ES-I3 (cell line): ENCODE results near the gene GPR21.

Experiments used
- H3K36me3 ChIP-seq: 2 replicates; pipeline ENCODE4 v1.6.1; 2013; ENCODE audit warnings: mild to moderate bottlenecking, low read length, control low read depth, moderate library complexity; ENCODE audit not compliant: insufficient read depth
- H3K4me1 ChIP-seq: 2 replicates; pipeline ENCODE4 v1.6.1; 2013; ENCODE audit warnings: mild to moderate bottlenecking, control low read depth, low read length; ENCODE audit not compliant: insufficient read depth
- H3K9ac ChIP-seq: 2 replicates; pipeline ENCODE4 v1.6.1; 2013; ENCODE audit warnings: low read depth, mild to moderate bottlenecking, low read length, moderate library complexity
- H3K9me3 ChIP-seq: 2 replicates; pipeline ENCODE4 v1.6.1; 2013; ENCODE audit warnings: mild to moderate bottlenecking, low read length, moderate library complexity; ENCODE audit not compliant: control insufficient read depth, insufficient read depth

Gene GPR21

GRCh38 chr9:123063896-123064295 is 30.4 kb downstream of the GPR21 start:
- peaks cover 9% of the 10 kb centered on the region; the same call in 1 of the 2 replicates for H3K36me3 ChIP-seq
- H3K4me1 ChIP-seq = no peaks in the 10 kb centered on the region
- H3K9ac ChIP-seq = no peak overlapping the region
- H3K9me3 ChIP-seq = no peaks in the 10 kb centered on the region

- no peak overlapping the region for H3K9ac ChIP-seq
- no peaks in the 10 kb centered on the region for H3K9me3 ChIP-seq
- no peaks in the 10 kb centered on the region for H3K4me1 ChIP-seq
- peaks cover 9% of the 10 kb centered on the region; the same call in 1 of the 2 replicates for H3K36me3 ChIP-seq
These were observed 31.2 kb downstream of the GPR21 start for GRCh38 chr9:123064716-123065115.

DNA sequence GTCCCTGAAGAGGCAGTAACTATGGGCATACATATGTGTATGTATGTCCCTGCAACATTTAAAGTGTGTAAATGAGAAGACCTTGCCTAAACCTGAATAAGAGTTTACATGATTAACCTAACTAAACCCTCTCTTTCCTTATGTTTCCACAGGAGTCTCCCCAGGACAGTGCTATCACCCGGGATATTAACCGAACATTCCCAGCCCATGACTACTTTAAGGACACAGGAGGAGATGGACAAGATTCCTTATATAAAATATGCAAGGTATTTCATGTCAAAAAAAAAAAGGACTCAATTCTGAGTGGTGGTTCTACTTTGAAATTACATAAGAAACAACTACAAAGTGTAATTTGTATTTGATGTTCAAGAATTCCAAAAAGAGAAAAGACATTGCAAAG is 31.7 kb downstream of the GPR21 start:
- Histone ChIP-seq H3K9ac (no peak overlapping the region), H3K36me3 (peaks cover 9% of the 10 kb centered on the region; the same call in 1 of the 2 replicates), H3K4me1 (no peaks in the 10 kb centered on the region), H3K9me3 (no peaks in the 10 kb centered on the region)

DNA sequence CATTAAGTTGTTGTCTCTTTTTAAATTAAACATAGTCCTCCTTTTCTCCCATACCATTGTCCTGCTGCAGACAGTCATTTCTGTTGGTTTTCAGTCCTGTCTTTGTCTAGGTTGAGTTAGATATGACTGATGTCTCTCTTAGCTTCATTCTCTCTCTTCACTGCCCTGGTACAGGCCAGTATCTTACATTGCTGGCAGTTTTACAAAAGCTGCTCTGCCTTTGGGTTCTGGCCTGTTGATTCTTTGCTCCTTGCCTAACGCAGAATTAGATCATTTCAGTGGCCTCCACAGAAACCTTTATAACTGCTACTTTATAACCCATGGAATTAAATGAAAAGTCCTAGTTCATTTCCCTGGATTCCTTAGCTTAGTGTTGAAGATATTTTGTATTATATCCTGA is 33.7 kb downstream of the GPR21 start:
- H3K36me3 ChIP-seq = peaks cover 9% of the 10 kb centered on the region; the same call in 1 of the 2 replicates
- H3K9ac ChIP-seq = no peak overlapping the region
- peaks cover 10% of the 10 kb centered on the region; the same call in 1 of the 2 replicates for H3K4me1 ChIP-seq
- no peaks in the 10 kb centered on the region for H3K9me3 ChIP-seq

- peaks cover 9% of the 10 kb centered on the region; the same call in 1 of the 2 replicates for H3K36me3 ChIP-seq
- H3K9me3 ChIP-seq = no peaks in the 10 kb centered on the region
- H3K4me1 ChIP-seq = peaks cover 25% of the 10 kb centered on the region
- no peak overlapping the region for H3K9ac ChIP-seq
These were observed 35.6 kb downstream of the GPR21 start for GRCh38 chr9:123069010-123069481.

DNA sequence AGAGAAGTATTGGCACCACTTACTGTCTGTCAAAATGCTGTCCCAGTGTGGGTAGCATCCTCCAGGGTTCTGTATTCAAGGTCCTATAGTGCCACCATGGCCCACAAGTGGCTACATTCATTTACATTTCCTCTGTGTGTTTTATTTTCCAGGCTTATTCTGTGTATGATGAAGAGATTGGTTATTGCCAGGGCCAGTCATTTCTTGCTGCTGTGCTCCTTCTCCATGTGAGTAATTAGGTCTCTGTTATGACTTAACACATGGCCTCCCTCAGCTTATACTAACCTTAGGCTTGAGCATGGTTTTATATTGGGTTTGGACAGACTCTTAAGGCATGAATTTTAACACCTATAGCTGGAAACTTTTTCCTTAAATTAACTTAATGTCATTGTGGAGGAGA is 36.7 kb downstream of the GPR21 start:
- Histone ChIP-seq H3K4me1 (peaks cover 33% of the 10 kb centered on the region), H3K9me3 (no peaks in the 10 kb centered on the region), H3K36me3 (peaks cover 12% of the 10 kb centered on the region; the same call in 1 of the 2 replicates), H3K9ac (no peak overlapping the region)

GRCh38 chr9:123072407-123072995 is 39.0 kb downstream of the GPR21 start:
- H3K36me3 ChIP-seq = peaks cover 8% of the 10 kb centered on the region
- peaks cover 37% of the 10 kb centered on the region for H3K4me1 ChIP-seq
- H3K9ac ChIP-seq = no peak overlapping the region
- no peaks in the 10 kb centered on the region for H3K9me3 ChIP-seq

DNA sequence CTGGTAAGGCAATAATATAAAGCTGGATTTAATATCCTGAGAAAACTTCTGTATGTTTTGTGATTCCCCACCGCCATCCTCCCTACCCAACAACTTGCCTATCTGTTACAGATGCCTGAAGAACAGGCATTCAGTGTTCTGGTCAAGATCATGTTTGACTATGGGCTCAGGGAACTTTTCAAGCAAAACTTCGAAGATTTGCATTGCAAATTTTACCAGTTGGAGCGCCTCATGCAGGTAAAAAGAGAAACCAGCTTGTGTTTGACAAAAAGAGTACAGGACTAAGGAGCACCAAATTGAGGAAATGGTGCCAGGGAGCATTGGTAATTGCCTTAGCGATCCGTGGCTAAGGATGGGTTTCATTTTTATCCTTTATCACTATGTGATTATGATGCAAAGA is 40.0 kb downstream of the GPR21 start:
- Histone ChIP-seq H3K9me3 (no peaks in the 10 kb centered on the region), H3K9ac (no peak overlapping the region), H3K4me1 (peaks cover 37% of the 10 kb centered on the region), H3K36me3 (peaks cover 8% of the 10 kb centered on the region)

- Histone ChIP-seq H3K4me1 (peaks cover 37% of the 10 kb centered on the region), H3K36me3 (peaks cover 8% of the 10 kb centered on the region), H3K9ac (no peak overlapping the region), H3K9me3 (no peaks in the 10 kb centered on the region)
These were observed 40.5 kb downstream of the GPR21 start for GRCh38 chr9:123073991-123074422.

DNA sequence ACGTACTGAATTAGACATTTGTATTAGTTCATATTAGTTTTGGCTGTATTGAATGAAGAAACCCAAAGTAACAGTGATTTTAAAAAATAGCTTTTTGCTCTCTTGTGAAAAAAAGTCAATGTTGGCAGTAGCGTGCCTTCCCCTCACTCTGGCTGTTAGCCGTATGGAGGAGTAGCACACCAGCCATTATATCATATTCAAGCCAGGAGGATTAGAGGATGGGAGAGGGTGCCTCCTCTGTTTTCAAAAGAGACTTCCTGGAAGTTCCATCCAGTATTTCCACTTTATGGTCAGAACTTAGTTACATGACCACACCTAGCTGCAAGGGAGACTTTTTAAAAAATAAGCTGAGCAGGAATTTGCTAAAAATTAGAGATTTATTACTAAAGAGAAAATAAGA is 41.2 kb downstream of the GPR21 start:
- no peak overlapping the region for H3K9ac ChIP-seq
- no peaks in the 10 kb centered on the region for H3K9me3 ChIP-seq
- H3K4me1 ChIP-seq = peaks cover 37% of the 10 kb centered on the region
- peaks cover 8% of the 10 kb centered on the region for H3K36me3 ChIP-seq

DNA sequence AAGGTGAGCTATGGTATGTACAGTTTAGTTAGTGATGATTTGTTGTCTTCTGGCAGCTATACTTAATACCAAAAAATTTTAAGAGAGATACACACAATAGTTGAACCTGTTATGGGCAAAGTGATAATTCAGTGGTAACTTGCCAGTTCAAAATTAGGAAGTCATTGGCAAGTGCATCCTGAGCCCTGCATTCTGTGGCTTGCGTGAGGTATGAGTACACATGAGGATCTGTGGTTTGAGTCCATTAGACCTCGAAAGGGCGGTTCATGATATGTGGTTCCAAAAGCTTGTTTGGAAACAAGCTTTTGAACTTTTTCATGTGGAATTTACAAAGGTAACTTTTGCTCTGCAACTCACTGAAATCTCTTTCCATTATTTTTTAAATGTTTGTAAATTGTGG is 47.0 kb downstream of the GPR21 start:
- H3K4me1 ChIP-seq = peaks cover 5% of the 10 kb centered on the region; the same call in 1 of the 2 replicates
- H3K9ac ChIP-seq = no peak overlapping the region
- H3K36me3 ChIP-seq = peaks cover 8% of the 10 kb centered on the region
- H3K9me3 ChIP-seq = no peaks in the 10 kb centered on the region

- Histone ChIP-seq H3K4me1 (no peaks in the 10 kb centered on the region), H3K36me3 (0 out of 2 replicates have a peak, but pooled peaks cover 3% of the 10 kb centered on the region)
These were observed 48.4 kb downstream of the GPR21 start for GRCh38 chr9:123081824-123082223.

DNA sequence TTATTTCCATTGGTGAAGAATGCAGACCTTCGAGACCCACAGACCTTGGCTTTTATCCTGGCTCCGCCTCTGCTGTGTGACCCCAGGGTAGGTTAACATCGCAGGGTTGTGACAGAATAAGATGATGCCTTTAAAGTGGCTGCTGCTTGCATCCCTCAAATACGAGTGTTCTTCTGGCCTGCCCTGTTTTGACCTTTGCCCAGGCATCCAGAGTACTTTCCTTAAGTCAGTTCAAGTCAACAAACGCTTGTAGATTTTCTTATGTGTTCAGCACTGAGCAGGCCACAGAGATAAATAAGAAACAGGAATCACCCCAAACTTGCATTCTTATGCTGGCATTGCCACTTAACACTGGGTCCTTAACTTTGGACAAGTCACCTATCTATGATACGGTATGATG is 50.2 kb downstream of the GPR21 start:
- no peak overlapping the region for H3K9ac ChIP-seq
- no peaks in the 10 kb centered on the region for H3K4me1 ChIP-seq
- H3K9me3 ChIP-seq = no peaks in the 10 kb centered on the region
- H3K36me3 ChIP-seq = 0 out of 2 replicates have a peak, but pooled peaks cover 3% of the 10 kb centered on the region

More at GRCh38 chr9:123081824-123082223, 48.4 kb downstream of the GPR21 start:
- no peaks in the 10 kb centered on the region for H3K9me3 ChIP-seq
- H3K9ac ChIP-seq = no peak overlapping the region

GRCh38 chr9:123084256-123084655 is 50.8 kb downstream of the GPR21 start:
- H3K36me3 ChIP-seq = 0 out of 2 replicates have a peak, but pooled peaks cover 3% of the 10 kb centered on the region
- H3K9me3 ChIP-seq = no peaks in the 10 kb centered on the region
- no peaks in the 10 kb centered on the region for H3K4me1 ChIP-seq
- no peak overlapping the region for H3K9ac ChIP-seq
